ENCODE results near the gene BTG1. TPM values are rescaled to one million over a fixed set of nuclear protein-coding genes. Genes with fewer than 3 reads are reported as not detected.

BTG1 gene
- total RNA-seq, 2 donors from 2014 or later, result 30.4 to 34.1 TPM

DNA sequence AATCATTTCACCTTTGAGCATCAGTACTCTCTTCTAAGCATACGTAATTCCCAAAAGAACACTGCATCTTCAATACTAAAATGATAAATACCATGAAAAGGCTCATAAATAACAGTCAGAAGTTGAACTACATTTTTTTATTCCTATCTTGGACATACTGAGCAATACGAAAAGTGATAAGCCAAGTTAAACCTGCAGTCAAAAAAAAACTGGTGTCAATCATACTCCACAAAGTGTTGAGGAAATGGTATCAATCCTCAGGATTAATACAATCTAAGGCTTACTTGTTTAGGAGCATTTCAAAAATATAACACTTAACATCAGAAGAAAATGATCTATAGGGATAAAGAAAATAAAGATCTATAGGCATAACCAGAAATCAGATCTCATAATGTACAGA is 5.5 kb downstream of the BTG1 start:
- Histone ChIP-seq H3K4me3 (ENCODE audit: low read length) (peak overlapping the region; percentile 82), H3K27me3 (ENCODE audit: control insufficient read depth, insufficient read depth, low read length, poor library complexity, severe bottlenecking) (peaks cover under 1% of the 10 kb centered on the region), H3K27ac (ENCODE audit: low read depth, low read length) (no peak overlapping the region), H3K4me1 (ENCODE audit: control insufficient read depth, insufficient read depth, low read length) (peaks cover 7% of the 10 kb centered on the region), H3K36me3 (ENCODE audit: control insufficient read depth, insufficient read depth, low read length) (peaks cover 33% of the 10 kb centered on the region), H3K9me3 (ENCODE audit: control insufficient read depth, low read length) (no peaks in the 10 kb centered on the region), H3K9ac (ENCODE audit: extremely low read depth, low read length, poor library complexity, severe bottlenecking) (no peak overlapping the region)
- TF ChIP-seq, protein P1, sequence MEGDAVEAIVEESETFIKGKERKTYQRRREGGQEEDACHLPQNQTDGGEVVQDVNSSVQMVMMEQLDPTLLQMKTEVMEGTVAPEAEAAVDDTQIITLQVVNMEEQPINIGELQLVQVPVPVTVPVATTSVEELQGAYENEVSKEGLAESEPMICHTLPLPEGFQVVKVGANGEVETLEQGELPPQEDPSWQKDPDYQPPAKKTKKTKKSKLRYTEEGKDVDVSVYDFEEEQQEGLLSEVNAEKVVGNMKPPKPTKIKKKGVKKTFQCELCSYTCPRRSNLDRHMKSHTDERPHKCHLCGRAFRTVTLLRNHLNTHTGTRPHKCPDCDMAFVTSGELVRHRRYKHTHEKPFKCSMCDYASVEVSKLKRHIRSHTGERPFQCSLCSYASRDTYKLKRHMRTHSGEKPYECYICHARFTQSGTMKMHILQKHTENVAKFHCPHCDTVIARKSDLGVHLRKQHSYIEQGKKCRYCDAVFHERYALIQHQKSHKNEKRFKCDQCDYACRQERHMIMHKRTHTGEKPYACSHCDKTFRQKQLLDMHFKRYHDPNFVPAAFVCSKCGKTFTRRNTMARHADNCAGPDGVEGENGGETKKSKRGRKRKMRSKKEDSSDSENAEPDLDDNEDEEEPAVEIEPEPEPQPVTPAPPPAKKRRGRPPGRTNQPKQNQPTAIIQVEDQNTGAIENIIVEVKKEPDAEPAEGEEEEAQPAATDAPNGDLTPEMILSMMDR (conservative IDR thresholded peaks at IDR 0.05), result no peak
- 82 to 84% methylated on average over 2 of the region's 2 CpGs for WGBS, 2 experiments (ENCODE audit: insufficient coverage in 1 of 2, insufficient read length in 1 of 2)
- Mint-ChIP-seq H3K9me3 (no peaks in the 10 kb centered on the region), H3K4me1 (peaks cover 71% of the 10 kb centered on the region), H3K27me3 (ENCODE audit: insufficient read depth) (no peaks in the 10 kb centered on the region), H3K36me3 (ENCODE audit: low read depth) (peaks cover 22% of the 10 kb centered on the region), H3K27ac (no peak overlapping the region), H3K4me3 (peak overlapping the region; percentile 92)
- no peak for DNase-seq

DNA sequence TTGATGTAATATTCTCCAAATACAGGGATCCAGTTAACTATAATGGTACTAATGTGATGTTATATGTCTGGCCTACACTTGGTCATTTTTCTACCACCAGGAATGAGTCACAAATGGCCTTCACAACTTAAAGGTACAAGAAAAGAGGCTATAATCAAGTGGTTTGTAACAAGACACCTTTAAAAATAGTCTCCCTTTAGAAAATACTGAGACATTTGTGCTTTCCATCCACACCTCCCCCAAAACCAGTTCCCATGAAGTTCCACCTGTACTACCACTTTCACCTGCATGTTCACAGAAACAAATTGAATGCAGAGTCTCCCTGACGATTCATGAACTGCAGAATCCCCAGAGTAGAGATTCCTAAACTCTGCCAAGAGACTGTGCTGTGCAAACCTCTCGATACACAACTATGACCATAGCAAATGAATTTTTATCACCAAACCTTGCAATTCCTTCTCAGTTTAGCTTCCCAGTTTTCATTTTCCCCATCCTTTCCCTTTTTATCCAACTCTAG is 6.0 kb downstream of the BTG1 start:
- Histone ChIP-seq H3K27me3 (ENCODE audit: control insufficient read depth, insufficient read depth, low read length, poor library complexity, severe bottlenecking) (peaks cover 5% of the 10 kb centered on the region), H3K4me1 (ENCODE audit: control insufficient read depth, insufficient read depth, low read length) (peaks cover 7% of the 10 kb centered on the region), H3K9me3 (ENCODE audit: control insufficient read depth, low read length) (no peaks in the 10 kb centered on the region), H3K36me3 (ENCODE audit: control insufficient read depth, insufficient read depth, low read length) (peaks cover 33% of the 10 kb centered on the region), H3K27ac (ENCODE audit: low read depth, low read length) (no peak overlapping the region), H3K9ac (ENCODE audit: extremely low read depth, low read length, poor library complexity, severe bottlenecking) (no peak overlapping the region), H3K4me3 (ENCODE audit: low read length) (peak overlapping the region; percentile 82)
- TF ChIP-seq, protein P1 (conservative IDR thresholded peaks at IDR 0.05), result no peak
- Mint-ChIP-seq H3K9me3 (no peaks in the 10 kb centered on the region), H3K27ac (no peak overlapping the region), H3K27me3 (ENCODE audit: insufficient read depth) (no peaks in the 10 kb centered on the region), H3K4me3 (peak overlapping the region; percentile 92), H3K36me3 (ENCODE audit: low read depth) (peaks cover 22% of the 10 kb centered on the region), H3K4me1 (peaks cover 74% of the 10 kb centered on the region)
- WGBS, 2 experiments (ENCODE audit: insufficient coverage in 1 of 2, insufficient read length in 1 of 2), result 84 to 94% methylated on average over 2 of the region's 2 CpGs
- DNase-seq, result no peak

DNA sequence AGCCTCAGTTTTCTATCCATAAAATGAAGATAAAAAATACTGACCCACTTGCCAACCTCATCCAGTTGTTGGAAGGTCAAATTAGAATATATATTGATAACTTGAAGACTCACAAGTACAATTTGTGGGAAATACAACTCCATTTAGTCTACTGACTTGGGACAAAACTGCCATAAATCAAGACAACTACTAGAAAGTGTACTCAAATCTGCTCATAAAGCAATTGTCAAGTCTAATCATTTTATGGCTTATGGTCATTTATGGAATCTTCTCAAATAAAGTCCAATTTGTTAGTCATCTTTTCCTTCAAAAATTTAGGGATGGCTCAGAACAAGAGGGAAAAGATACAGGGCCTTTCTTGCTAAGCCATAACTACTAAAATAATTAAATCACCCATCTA is 7.0 kb downstream of the BTG1 start:
- H3K27ac ChIP-seq (ENCODE audit: low read depth, low read length), result no peak overlapping the region
- DNase-seq, result no peak

More for the DNA sequence above, 7.0 kb downstream of the BTG1 start:
- Histone ChIP-seq H3K4me3 (ENCODE audit: low read length) (peak overlapping the region; percentile 37), H3K27me3 (ENCODE audit: control insufficient read depth, insufficient read depth, low read length, poor library complexity, severe bottlenecking) (peaks cover 16% of the 10 kb centered on the region), H3K36me3 (ENCODE audit: control insufficient read depth, insufficient read depth, low read length) (peaks cover 30% of the 10 kb centered on the region), H3K9ac (ENCODE audit: extremely low read depth, low read length, poor library complexity, severe bottlenecking) (no peak overlapping the region), H3K9me3 (ENCODE audit: control insufficient read depth, low read length) (no peaks in the 10 kb centered on the region), H3K4me1 (ENCODE audit: control insufficient read depth, insufficient read depth, low read length) (peaks cover 8% of the 10 kb centered on the region)
- Mint-ChIP-seq H3K9me3 (no peaks in the 10 kb centered on the region), H3K27me3 (ENCODE audit: insufficient read depth) (no peaks in the 10 kb centered on the region), H3K4me3 (no peak overlapping the region), H3K4me1 (peaks cover 79% of the 10 kb centered on the region), H3K27ac (no peak overlapping the region), H3K36me3 (ENCODE audit: low read depth) (peaks cover 16% of the 10 kb centered on the region)
- TF ChIP-seq, protein P1 (conservative IDR thresholded peaks at IDR 0.05), result no peak

Data from endodermal cell (in vitro differentiated cells).